NCI-H1092 treated with DMSO at 0.1 percent for 48 hours (cell line): ENCODE measurements around the gene PCLAF.
"Not testable (repeated sequence)": the region's sequence is repeated elsewhere in the genome, so short reads cannot be mapped to it uniquely, and the experiment has no call there.

ENCODE experiments used
- DNase-seq: peaks from one replicate; lab custom pipeline; 2025; lab: John Stamatoyannopoulos, UW

PCLAF gene

GRCh38 chr15:64381000-64381751 lies at the start of gene PCLAF:
Gene PCLAF, minus strand, starts transcription at chr15:64381441. Its CDS starts 70 bp downstream, at chr15:64381371.
- DNase-seq: peak; percentile 92

DNA sequence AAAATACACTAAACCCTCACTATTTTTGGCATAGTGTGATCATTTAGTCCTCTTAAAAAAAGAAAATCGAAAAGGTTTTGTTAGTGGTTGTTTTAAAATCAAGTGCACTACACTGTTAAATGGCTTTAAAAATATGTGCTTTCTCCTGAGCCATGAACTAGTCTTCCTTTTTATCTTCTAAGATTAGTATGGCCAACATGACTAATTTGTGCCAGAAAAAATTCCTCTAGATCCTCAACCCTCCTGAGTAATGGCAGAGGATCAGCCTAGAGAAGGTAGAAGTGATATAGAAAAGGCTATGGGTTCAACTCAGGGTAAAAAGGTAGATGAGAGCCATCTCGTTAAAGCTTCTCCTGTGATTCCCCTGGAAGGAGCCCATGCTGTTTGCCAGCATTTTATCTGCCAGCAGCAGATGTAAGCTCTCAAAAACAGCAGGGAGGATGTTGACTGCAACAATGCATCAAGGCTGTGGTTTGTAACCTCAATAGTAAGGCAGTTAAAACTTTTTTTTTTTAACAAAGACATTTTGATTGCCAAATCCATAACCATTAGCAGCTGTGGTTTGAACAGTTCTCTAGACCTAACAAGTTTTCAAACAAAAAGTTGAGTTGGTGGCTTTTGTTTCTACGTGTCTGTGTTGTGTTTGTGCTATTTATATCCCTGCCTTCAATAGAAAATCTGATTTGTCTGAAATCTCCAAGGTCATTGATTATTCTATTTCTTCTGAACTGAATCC lies 48.9 kb upstream of the PCLAF start:
- DNase-seq: peak; percentile 51

GRCh38 chr15:64429448-64429847 lies 48.2 kb upstream of the PCLAF start:
- DNase-seq: no peak

GRCh38 chr15:64426845-64427465 lies 45.7 kb upstream of the PCLAF start:
- peak; percentile 23 for DNase-seq

- DNase-seq: no peak
These were observed 44.0 kb upstream of the PCLAF start for GRCh38 chr15:64425221-64425620.

GRCh38 chr15:64423970-64424369 lies 42.7 kb upstream of the PCLAF start:
- no peak for DNase-seq

DNA sequence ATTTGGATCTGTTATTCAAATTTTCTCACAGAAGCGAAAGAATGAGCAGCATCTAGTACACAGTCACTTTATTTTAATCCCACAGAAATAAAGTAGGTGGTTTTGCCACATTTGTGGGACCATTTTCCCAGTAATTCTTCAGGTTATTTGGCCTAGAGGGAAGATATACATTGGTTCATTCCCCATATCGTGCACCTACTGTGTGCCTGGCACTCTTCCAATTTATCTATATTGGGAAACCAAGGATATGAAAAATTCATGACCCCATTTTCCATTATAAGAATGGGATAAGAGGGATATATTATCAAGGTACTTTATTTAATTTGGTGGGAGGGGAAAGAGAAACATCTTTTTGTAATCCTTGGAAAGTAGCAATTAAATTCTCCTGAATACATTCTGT lies 41.5 kb upstream of the PCLAF start:
- DNase-seq: no peak

GRCh38 chr15:64412216-64412615 lies 31.0 kb upstream of the PCLAF start:
- no peak for DNase-seq

GRCh38 chr15:64400583-64400982 lies 19.3 kb upstream of the PCLAF start:
- DNase-seq: no peak

GRCh38 chr15:64398575-64398974 lies 17.3 kb upstream of the PCLAF start:
- DNase-seq: no peak

DNA sequence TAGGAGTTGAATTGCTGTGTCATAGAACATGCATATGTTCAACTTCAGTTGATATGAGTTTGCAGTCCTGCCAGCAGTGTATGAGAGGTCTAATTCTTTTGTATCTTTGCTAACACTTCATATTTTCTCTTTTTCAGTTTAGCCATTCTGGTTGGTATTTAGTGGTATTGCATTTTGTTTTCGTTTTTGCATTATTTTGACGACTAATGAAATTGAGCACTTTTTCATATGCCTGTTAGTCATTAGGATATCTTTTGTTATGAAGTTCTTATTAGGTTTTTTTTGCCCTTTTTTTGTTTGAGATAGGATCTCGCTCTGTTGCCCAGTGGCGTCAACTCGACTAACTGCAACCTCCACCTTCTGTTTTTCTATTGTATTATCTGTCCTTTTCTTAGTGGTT lies 15.5 kb upstream of the PCLAF start:
- DNase-seq: no peak

DNA sequence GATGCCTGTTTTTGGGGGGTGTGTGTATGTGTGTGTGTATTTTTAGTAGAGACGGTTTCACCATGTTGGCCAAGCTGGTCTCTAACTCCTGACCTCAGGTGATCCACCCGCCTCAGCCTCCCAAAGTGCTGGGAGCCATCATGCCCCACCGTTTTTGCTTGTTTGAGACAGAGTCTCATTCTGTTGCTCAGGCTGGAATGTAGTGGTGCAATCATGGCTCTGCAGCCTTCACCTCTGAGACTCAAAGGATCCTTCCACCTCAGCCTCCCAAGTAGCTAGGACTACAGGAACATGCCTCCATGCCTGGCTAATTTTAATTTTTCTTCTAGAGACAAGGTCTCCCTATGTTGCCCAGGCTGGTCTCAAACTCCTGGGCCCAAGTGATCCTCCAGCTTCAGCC lies 11.2 kb upstream of the PCLAF start:
- DNase-seq: not testable (repeated sequence)

DNA sequence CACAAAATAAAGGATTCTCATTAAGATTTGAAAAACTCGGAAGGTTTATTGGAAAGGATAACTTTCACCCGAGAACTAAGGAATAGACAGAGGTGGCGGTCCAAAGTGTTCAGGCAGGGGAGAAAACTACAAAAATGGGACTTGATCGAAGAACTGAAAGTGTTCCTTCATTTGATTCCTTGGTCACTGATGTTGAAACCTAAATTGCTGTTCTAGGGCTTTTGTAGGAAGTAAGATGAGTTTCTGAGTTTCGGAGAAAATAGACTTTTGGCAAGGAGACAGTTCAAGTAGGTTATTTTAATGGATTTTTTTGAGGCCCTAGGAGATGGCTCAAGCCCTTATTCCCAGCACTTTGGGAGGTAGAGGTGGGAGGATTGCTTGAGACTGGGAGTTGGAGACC lies 7.8 kb upstream of the PCLAF start:
- no peak for DNase-seq

DNA sequence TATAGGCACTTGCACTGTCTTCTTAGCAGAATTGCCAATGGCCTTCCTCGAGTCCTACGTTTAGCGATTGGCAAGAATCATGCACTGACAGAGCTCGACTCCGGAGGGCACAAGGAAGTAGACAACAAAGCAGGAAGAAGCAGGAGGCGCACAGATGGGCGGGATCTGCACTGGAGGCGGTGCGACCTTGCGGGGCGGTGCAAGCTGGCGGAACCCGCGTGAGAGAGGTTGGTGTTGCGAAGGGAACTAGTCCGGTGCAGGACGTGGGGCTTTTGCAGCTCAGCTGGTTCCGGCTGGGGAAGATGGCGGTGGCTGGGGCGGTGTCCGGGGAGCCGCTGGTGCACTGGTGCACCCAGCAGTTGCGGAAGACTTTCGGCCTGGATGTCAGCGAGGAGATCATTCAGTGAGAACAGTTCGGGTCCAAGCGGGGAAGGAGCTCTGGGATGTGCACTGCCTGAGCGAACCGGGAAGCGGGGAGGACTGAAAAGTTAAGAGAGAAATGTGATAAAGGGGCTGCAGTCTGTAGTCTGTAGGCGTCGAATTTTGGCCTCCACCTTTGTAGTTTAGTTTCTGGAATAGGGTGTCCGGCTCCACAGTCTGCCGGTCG lies 6.4 kb upstream of the PCLAF start, which contains the start of gene TRIP4:
TRIP4 (plus strand) TSS at position 275 of the 607 bp plus-strand sequence; CDS start at position 303, 28 bp downstream.
- peak; percentile 92 for DNase-seq

DNA sequence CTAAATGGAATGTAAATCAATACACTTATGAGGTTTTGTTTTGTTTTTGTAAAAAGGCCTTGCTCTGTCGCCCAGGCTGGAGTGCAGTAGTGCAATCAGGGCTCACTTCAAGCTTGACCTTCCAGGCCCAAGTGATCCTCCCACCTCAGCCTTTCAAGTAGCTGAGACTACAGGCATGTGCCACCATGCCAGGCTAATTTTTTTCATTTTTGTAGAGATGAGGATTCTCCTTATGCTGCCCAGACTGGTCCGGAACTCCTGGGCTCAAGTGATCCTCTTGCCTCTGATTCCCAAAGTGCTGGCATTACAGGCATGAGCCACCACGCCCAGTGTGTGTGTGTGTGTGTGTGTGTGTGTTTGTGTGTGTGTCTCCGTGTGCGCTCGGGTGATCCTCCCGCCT lies 5.0 kb upstream of the PCLAF start:
- no peak for DNase-seq

DNA sequence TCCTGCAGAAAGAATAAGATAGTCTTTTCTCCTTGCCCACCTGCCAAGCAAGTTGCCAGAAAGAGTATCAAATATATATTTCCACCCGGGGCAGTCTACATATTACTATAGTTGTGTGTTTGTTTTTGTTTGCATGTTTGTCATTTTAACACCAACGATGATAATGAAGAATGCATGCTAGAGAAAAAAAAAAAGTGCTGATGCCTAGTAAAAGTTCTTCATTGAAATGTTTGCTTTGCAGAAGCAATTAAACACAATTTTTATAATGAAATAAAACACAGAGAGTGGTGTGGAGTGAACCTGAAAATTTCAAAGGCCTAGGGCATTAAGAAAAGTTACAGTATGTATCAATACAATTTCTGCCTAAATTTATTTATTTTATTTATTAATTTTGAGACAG lies 2.5 kb upstream of the PCLAF start:
- no peak for DNase-seq

DNA sequence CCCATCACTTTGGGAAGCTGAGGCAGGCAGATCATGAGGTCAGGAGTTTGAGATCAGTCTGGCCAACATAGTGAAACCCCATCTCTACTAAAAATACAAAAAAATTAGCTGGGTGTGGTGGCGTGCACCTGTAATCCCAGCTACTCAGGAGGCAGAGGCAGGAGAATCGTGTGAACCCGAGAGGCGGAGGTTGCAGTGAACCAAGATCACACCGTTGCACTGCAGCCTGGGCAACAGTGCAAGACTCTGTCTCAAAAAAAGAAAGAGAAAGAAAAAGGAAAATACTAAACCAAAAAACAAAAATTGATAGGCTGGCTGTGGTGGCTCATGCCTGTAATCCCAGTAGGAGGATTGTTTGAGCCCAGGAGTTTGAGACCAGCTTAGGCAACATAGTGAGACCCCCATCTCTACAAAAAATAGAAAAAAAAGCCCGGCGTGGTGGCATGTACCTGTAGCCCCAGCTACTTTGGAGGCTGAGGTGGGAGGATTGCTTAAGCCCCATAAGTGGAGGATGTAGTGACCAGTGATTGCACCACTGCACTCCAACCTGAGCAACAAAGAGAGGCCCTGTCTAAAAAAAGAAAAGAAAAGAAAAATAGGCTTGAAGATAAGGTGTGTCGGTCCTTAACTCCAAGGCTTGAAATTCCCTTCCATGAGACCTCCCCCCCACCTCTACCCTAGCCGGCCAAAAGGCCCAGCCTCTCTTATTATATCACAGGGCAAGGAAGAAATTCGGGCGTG lies 941 bp downstream of the PCLAF start:
- DNase-seq: not testable (repeated sequence)

DNA sequence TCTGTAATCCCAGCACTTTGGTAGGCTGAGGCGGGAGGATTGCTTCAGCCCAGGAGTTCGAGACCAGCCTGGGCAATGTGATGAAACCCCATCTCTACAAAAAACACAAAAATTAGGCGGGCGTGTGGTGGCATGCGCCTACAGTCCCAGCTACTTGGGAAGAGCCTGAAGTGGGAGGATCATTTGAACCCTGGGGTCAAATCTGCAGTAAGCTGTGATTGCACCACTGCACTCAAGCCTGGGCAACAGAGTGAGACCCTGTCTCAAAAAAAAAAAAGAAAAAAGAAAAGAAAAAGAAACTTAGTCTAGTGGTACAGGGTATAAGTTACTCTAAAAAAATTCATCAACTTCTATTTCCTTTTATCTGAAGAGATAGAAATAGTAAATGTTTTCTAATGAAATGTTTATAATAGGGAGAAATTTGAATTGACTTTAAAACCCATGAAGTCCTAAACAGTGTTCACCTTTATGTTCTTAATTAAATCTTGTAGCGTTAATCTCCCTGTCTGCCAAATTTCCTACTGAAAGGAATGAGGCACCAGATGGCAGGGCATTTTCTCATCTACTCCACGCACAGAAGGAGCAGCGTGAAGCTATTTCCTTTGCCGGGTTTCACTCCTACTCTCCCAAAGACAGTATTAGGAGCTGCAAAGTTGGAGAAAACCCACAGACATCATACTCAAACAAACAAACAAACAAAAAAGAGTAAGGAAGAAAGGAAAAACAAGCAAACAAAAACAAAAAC lies 1.9 kb downstream of the PCLAF start:
- no peak for DNase-seq

DNA sequence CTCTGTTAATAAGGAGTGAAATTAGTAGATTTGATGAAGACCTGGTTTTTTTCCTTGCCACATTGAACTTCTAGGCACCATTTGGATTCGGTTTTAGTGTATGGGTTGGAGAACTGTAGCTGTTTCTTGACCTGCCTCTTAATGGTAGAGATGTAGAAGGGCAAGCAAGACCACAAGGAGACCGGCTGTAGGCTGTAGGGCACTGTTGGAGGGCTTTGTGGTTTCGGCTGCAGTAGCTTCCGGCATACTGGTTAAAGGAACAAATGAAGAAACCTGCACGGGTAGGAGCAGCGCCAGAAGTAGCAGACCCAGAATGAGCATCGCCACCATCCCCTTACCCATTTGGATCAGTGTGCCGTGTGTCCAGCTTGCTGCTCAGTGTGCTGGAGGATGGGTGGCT lies 7.9 kb downstream of the PCLAF start:
- no peak for DNase-seq

GRCh38 chr15:64371383-64371782 lies 9.9 kb downstream of the PCLAF start:
- not testable (repeated sequence) for DNase-seq

DNA sequence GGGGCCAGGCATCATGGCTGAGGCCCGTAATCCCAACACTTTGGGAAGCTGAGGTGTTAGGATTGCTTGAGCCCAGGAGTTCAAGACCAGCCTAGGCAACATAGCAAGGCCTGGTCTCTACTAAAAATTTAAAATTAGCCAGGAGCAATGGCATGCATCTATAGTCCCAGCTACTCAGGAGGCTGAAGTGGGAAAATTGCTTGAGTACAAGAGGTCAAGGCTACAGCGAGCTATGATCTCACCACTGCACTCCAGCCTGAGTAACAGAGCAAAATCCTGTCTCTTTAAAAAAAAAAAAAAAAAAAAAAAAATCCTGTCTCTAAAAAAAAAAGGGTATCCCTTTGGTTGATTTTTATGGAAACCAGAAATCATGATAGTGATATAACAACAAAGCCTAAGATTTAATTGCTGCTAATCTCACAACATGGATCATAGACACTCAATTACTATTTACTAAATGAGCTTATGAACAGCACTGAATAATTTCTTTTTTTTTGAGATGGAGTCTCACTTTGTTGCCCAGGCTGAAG lies 12.1 kb downstream of the PCLAF start:
- DNase-seq: no peak
